ENCODE results near the gene CHST6.
"Not testable (repeated sequence)": the region's sequence is repeated elsewhere in the genome, so short reads cannot be mapped to it uniquely, and the experiment has no call there.

Gene CHST6

GRCh38 chr16:75541236-75541635 lies 46.0 kb upstream of the CHST6 start:
- ChIA-PET POLR2A (no interaction called here), CTCF (interaction anchor here (0.7 to 1.5 kb wide), 2 partner anchors 12 to 76 kb away, joined by 5 to 7 read pairs; no protein-coding TSS in a partner anchor)
- Histone ChIP-seq H3K4me3 (ENCODE audit: low read depth, low read length) (no peak overlapping the region), H3K27ac (ENCODE audit: extremely low read depth, low read depth, low read length) (no peak overlapping the region), H3K36me3 (ENCODE audit: control insufficient read depth in 2 of 2, insufficient read depth in 1 of 2, low read length in 2 of 2) (peaks cover 0 to 4% of the 10 kb centered on the region in 2 experiments; a peak in 2 of 3 replicates), H3K9me3 (ENCODE audit: control insufficient read depth, insufficient read depth, low read depth, low read length) (no peaks in the 10 kb centered on the region), H3K4me1 (ENCODE audit: control insufficient read depth, insufficient read depth, low read length) (no peaks in the 10 kb centered on the region)
- TF ChIP-seq YY1 (tag by site-specific recombination; IDR thresholded peaks at IDR 0.05) = no peak
- no peak for TF ChIP-seq ZNF629 (tag by site-specific recombination; IDR thresholded peaks at IDR 0.05)
- TF ChIP-seq ZNF776 (tag by site-specific recombination; IDR thresholded peaks at IDR 0.05; ENCODE audit: borderline replicate concordance) = no peak
- TF ChIP-seq ZNF146 (tag by site-specific recombination; IDR thresholded peaks at IDR 0.05) = no peak
- no peak for TF ChIP-seq ZNF488 (tag by site-specific recombination; IDR thresholded peaks at IDR 0.05)
- TF ChIP-seq ZNF169 (tag by site-specific recombination; IDR thresholded peaks at IDR 0.05) = no peak
- TF ChIP-seq SP2 (tag by site-specific recombination; IDR thresholded peaks at IDR 0.05) = no peak
- no peak for TF ChIP-seq ZIC2 (tag by site-specific recombination; IDR thresholded peaks at IDR 0.05)
- TF ChIP-seq INSM2 (tag by site-specific recombination; IDR thresholded peaks at IDR 0.05) = no peak
- no peak for TF ChIP-seq ZNF19 (tag by site-specific recombination; IDR thresholded peaks at IDR 0.05; ENCODE audit: low read depth)
- TF ChIP-seq ZNF530 (tag by site-specific recombination; IDR thresholded peaks at IDR 0.05; ENCODE audit: low read depth) = no peak
- TF ChIP-seq ZNF404 (tag by site-specific recombination; IDR thresholded peaks at IDR 0.05) = no peak
- no peak for TF ChIP-seq ZNF362 (tag by site-specific recombination; IDR thresholded peaks at IDR 0.05)
- TF ChIP-seq ZNF571 (tag by site-specific recombination; IDR thresholded peaks at IDR 0.05) = no peak
- no peak for TF ChIP-seq PRDM6 (tag by site-specific recombination; IDR thresholded peaks at IDR 0.05)
- TF ChIP-seq SCRT2 (tag by site-specific recombination; IDR thresholded peaks at IDR 0.05) = no peak
- no peak for TF ChIP-seq ZNF791 (tag by site-specific recombination; IDR thresholded peaks at IDR 0.05)

GRCh38 chr16:75538882-75539565 lies 43.8 kb upstream of the CHST6 start:
- H3K9me3 ChIP-seq (ENCODE audit: control insufficient read depth, insufficient read depth, low read depth, low read length); H3K27ac ChIP-seq (ENCODE audit: extremely low read depth, low read depth, low read length); H3K36me3 ChIP-seq (ENCODE audit: control insufficient read depth in 2 of 2, insufficient read depth in 1 of 2, low read length in 2 of 2); POLR2A ChIA-PET; H3K4me1 ChIP-seq (ENCODE audit: control insufficient read depth, insufficient read depth, low read length); H3K4me3 ChIP-seq (ENCODE audit: low read depth, low read length): not testable (repeated sequence)
- CTCF ChIA-PET = interaction anchor here (1.0 kb wide), 1 partner anchor 66 kb away, joined by 4 read pairs; no protein-coding TSS in a partner anchor
